Vagina (tissue), 2 donors: ENCODE results near the gene LONRF3.

ENCODE experiments used
- POLR2AphosphoS5 ChIP-seq, 2 donors: sonication (generic); formaldehyde crosslinking; IDR thresholded peaks; one replicate each; pipeline ENCODE4 v1.9.0; 2017; ENCODE audit warnings: antibody characterized with exemption in 2 of 2, mild to moderate bottlenecking in 2 of 2, low read depth in 1 of 2; ENCODE audit not compliant: insufficient read depth in 1 of 2
- TF ChIP-seq, protein P1 (sequence below), 3 experiments: fragments of 450-650 bp in 2 of 3; fragments of 200-600 bp in 1 of 3; sonication (generic) in 1 of 3; IDR thresholded peaks; one replicate each; pipeline ENCODE4 v1.5.1; 2017 to 2019; ENCODE audit warnings: antibody characterized with exemption in 3 of 3, mild to moderate bottlenecking in 2 of 3, moderate library complexity in 2 of 3

DNA sequence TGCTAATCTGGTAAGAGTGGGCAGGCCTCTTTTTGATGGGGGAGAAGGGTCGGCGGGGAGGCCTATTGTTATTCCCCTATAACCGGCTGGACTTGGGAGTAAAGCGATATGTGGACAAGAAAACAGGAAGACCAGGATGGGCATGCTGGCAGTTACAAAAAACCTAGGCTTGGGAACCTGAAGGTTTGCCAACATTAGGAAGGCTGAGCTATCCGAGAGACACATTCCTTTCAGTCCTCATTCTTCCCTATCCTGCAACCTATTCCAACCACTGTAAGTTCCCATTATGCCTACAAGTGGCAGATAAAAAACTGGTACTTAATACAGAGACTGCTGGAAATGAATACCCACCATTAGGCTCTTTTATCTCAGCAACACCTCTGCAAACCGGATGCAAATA is 66.0 kb downstream of the LONRF3 start:
- no peak for TF ChIP-seq POLR2AphosphoS5 (IDR thresholded peaks at IDR 0.05; ENCODE audit: insufficient read depth in 1 of 2, low read depth in 1 of 2)
- TF ChIP-seq, protein P1, sequence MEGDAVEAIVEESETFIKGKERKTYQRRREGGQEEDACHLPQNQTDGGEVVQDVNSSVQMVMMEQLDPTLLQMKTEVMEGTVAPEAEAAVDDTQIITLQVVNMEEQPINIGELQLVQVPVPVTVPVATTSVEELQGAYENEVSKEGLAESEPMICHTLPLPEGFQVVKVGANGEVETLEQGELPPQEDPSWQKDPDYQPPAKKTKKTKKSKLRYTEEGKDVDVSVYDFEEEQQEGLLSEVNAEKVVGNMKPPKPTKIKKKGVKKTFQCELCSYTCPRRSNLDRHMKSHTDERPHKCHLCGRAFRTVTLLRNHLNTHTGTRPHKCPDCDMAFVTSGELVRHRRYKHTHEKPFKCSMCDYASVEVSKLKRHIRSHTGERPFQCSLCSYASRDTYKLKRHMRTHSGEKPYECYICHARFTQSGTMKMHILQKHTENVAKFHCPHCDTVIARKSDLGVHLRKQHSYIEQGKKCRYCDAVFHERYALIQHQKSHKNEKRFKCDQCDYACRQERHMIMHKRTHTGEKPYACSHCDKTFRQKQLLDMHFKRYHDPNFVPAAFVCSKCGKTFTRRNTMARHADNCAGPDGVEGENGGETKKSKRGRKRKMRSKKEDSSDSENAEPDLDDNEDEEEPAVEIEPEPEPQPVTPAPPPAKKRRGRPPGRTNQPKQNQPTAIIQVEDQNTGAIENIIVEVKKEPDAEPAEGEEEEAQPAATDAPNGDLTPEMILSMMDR (IDR thresholded peaks at IDR 0.05), result no peak
